ENCODE measurements around the gene RMDN3.

RMDN3 gene

DNA sequence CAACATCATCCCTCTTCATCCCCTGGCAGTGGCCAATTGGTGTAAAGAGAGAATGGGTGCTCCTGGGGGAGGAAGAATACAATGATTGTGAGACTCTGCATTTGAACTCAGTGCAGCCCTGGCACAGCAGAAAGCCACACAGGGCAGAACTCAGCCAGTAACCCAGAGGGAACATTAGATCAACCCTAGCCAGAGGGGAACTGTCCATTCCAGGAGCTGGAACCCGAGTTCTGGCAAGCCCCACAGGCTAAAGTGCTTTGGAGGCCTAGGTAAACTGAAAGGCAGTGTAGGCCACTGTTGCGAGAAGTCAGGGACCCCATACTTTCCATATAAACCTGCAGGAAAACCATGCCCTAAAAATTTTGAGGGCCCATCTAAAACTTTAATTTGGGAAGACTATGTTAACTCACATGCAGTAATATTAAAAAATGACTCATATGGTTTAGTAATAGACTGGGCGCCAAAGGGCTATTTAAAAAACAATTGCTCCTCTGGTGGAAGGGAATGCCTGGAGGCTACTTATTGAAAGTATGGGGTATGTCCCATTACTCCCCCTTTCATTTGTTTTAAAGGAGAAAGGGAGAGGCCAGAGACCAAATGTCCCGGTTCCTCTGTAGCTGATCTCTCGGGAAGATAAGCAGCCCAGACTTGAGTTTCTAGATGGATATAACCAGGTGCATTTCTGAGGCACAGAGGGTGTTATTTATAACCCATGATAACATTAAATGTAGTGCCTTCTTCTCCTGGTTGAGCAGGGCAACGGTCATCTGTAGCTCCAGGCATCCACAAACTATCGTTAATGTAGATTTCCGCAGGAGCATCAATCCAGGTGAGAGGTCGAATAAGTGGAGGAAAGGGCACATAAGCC lies 65.9 kb downstream of the RMDN3 start:
- no peak for DNase-seq
